Measurements from ENCODE around the gene DAB1.

DNA sequence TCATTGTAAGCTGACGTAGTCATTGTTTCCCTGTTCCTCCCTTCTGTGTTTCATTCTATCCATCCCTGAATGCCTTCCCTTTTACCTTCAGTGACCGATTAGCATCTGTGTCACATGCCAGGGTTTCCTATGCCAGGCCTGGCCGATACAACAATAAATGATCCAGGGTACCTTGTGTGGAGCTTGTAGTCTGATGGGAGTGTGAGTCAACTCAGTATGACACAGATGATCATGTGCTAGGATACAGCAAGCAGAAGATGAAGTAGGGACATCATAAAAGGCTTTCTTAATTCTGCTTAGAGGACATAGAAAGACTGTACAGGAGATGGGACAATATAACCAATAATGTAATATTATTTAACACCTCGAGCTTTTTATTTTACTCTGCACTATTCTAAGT is 294.0 kb downstream of the DAB1 start:
- TF ChIP-seq ZNF777 (tag by site-specific recombination; IDR thresholded peaks at IDR 0.05; ENCODE audit: borderline replicate concordance) (no peak), MEIS1 (CRISPR knock-in tag; IDR thresholded peaks at IDR 0.05; ENCODE audit: borderline replicate concordance) (no peak), YY1 (tag by site-specific recombination; IDR thresholded peaks at IDR 0.05) (no peak), SCRT1 (tag by site-specific recombination; IDR thresholded peaks at IDR 0.05; ENCODE audit: borderline replicate concordance) (no peak), ZNF391 (tag by site-specific recombination; IDR thresholded peaks at IDR 0.05; ENCODE audit: borderline replicate concordance, low read depth) (no peak), ZNF274 (IDR thresholded peaks at IDR 0.05; ENCODE audit: low read length) (no peak), ZNF274 (tag by site-specific recombination; IDR thresholded peaks at IDR 0.05; ENCODE audit: borderline replicate concordance) (no peak)
- TF ChIP-seq, protein P1, sequence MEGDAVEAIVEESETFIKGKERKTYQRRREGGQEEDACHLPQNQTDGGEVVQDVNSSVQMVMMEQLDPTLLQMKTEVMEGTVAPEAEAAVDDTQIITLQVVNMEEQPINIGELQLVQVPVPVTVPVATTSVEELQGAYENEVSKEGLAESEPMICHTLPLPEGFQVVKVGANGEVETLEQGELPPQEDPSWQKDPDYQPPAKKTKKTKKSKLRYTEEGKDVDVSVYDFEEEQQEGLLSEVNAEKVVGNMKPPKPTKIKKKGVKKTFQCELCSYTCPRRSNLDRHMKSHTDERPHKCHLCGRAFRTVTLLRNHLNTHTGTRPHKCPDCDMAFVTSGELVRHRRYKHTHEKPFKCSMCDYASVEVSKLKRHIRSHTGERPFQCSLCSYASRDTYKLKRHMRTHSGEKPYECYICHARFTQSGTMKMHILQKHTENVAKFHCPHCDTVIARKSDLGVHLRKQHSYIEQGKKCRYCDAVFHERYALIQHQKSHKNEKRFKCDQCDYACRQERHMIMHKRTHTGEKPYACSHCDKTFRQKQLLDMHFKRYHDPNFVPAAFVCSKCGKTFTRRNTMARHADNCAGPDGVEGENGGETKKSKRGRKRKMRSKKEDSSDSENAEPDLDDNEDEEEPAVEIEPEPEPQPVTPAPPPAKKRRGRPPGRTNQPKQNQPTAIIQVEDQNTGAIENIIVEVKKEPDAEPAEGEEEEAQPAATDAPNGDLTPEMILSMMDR (tag by site-specific recombination; IDR thresholded peaks at IDR 0.05), result no peak
- TF ChIP-seq, protein P2, sequence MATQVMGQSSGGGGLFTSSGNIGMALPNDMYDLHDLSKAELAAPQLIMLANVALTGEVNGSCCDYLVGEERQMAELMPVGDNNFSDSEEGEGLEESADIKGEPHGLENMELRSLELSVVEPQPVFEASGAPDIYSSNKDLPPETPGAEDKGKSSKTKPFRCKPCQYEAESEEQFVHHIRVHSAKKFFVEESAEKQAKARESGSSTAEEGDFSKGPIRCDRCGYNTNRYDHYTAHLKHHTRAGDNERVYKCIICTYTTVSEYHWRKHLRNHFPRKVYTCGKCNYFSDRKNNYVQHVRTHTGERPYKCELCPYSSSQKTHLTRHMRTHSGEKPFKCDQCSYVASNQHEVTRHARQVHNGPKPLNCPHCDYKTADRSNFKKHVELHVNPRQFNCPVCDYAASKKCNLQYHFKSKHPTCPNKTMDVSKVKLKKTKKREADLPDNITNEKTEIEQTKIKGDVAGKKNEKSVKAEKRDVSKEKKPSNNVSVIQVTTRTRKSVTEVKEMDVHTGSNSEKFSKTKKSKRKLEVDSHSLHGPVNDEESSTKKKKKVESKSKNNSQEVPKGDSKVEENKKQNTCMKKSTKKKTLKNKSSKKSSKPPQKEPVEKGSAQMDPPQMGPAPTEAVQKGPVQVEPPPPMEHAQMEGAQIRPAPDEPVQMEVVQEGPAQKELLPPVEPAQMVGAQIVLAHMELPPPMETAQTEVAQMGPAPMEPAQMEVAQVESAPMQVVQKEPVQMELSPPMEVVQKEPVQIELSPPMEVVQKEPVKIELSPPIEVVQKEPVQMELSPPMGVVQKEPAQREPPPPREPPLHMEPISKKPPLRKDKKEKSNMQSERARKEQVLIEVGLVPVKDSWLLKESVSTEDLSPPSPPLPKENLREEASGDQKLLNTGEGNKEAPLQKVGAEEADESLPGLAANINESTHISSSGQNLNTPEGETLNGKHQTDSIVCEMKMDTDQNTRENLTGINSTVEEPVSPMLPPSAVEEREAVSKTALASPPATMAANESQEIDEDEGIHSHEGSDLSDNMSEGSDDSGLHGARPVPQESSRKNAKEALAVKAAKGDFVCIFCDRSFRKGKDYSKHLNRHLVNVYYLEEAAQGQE (tag by site-specific recombination; IDR thresholded peaks at IDR 0.05), result no peak
- TF ChIP-seq, protein P3, sequence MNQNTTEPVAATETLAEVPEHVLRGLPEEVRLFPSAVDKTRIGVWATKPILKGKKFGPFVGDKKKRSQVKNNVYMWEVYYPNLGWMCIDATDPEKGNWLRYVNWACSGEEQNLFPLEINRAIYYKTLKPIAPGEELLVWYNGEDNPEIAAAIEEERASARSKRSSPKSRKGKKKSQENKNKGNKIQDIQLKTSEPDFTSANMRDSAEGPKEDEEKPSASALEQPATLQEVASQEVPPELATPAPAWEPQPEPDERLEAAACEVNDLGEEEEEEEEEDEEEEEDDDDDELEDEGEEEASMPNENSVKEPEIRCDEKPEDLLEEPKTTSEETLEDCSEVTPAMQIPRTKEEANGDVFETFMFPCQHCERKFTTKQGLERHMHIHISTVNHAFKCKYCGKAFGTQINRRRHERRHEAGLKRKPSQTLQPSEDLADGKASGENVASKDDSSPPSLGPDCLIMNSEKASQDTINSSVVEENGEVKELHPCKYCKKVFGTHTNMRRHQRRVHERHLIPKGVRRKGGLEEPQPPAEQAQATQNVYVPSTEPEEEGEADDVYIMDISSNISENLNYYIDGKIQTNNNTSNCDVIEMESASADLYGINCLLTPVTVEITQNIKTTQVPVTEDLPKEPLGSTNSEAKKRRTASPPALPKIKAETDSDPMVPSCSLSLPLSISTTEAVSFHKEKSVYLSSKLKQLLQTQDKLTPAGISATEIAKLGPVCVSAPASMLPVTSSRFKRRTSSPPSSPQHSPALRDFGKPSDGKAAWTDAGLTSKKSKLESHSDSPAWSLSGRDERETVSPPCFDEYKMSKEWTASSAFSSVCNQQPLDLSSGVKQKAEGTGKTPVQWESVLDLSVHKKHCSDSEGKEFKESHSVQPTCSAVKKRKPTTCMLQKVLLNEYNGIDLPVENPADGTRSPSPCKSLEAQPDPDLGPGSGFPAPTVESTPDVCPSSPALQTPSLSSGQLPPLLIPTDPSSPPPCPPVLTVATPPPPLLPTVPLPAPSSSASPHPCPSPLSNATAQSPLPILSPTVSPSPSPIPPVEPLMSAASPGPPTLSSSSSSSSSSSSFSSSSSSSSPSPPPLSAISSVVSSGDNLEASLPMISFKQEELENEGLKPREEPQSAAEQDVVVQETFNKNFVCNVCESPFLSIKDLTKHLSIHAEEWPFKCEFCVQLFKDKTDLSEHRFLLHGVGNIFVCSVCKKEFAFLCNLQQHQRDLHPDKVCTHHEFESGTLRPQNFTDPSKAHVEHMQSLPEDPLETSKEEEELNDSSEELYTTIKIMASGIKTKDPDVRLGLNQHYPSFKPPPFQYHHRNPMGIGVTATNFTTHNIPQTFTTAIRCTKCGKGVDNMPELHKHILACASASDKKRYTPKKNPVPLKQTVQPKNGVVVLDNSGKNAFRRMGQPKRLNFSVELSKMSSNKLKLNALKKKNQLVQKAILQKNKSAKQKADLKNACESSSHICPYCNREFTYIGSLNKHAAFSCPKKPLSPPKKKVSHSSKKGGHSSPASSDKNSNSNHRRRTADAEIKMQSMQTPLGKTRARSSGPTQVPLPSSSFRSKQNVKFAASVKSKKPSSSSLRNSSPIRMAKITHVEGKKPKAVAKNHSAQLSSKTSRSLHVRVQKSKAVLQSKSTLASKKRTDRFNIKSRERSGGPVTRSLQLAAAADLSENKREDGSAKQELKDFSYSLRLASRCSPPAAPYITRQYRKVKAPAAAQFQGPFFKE (tag by site-specific recombination; IDR thresholded peaks at IDR 0.05; ENCODE audit: borderline replicate concordance), result no peak
